ENCODE results near the gene RREB1. TPM values are rescaled to one million over a fixed set of nuclear protein-coding genes. Genes with fewer than 3 reads are reported as not detected.

The RREB1 gene
- total RNA-seq, 1 donor from 2014 or later: 15.9 TPM

DNA sequence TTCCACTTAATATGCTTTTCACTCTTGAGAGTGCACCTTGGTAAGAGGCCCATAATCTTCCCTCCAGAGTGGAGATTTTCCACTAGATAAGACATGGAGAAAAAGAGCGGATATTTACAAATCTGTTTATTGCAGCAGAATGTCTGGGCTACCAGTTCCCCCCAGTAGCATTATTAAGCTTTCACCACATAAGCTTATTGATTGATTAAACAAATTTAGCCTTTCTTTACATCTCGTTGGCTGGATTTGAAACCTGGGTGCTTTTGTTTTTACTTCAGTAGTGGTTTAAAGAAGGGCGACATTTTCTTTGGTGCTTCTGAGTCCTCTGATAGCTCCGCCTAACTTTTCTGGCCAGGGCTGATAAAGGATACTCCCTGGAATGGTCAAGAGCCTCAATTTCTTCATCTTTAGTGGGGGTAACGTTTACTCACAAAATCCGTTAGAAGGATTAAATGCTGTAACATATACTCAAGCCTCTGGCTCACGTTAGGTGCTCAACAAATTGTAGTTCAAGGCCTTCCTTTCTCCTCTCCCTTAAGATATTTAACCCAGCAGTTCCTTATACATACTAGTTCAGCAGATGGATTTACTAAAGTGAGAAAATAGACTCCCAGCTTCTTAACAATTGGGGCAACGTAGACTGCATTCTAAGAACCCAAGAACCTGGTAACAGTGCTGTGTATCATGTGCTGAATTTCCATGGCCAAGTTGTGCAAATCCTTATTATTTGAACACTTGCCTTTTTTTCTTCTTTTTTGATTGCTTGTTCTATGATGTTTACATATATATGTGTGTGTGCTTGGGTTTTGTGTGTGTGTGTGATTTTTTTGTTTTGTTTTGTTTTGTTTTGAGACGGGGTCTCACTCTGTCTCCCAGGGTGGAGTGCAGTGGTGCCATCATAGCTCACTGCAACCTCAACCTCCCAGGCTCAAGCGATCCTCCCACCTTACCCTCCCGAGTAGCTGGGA lies 91.4 kb downstream of the RREB1 start:
- no peak overlapping the region for H3K4me3 ChIP-seq (ENCODE audit: low read depth, low read length)
- TF ChIP-seq, protein P1, sequence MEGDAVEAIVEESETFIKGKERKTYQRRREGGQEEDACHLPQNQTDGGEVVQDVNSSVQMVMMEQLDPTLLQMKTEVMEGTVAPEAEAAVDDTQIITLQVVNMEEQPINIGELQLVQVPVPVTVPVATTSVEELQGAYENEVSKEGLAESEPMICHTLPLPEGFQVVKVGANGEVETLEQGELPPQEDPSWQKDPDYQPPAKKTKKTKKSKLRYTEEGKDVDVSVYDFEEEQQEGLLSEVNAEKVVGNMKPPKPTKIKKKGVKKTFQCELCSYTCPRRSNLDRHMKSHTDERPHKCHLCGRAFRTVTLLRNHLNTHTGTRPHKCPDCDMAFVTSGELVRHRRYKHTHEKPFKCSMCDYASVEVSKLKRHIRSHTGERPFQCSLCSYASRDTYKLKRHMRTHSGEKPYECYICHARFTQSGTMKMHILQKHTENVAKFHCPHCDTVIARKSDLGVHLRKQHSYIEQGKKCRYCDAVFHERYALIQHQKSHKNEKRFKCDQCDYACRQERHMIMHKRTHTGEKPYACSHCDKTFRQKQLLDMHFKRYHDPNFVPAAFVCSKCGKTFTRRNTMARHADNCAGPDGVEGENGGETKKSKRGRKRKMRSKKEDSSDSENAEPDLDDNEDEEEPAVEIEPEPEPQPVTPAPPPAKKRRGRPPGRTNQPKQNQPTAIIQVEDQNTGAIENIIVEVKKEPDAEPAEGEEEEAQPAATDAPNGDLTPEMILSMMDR (conservative IDR thresholded peaks at IDR 0.05; ENCODE audit: low read depth, low read length): no peak

DNA sequence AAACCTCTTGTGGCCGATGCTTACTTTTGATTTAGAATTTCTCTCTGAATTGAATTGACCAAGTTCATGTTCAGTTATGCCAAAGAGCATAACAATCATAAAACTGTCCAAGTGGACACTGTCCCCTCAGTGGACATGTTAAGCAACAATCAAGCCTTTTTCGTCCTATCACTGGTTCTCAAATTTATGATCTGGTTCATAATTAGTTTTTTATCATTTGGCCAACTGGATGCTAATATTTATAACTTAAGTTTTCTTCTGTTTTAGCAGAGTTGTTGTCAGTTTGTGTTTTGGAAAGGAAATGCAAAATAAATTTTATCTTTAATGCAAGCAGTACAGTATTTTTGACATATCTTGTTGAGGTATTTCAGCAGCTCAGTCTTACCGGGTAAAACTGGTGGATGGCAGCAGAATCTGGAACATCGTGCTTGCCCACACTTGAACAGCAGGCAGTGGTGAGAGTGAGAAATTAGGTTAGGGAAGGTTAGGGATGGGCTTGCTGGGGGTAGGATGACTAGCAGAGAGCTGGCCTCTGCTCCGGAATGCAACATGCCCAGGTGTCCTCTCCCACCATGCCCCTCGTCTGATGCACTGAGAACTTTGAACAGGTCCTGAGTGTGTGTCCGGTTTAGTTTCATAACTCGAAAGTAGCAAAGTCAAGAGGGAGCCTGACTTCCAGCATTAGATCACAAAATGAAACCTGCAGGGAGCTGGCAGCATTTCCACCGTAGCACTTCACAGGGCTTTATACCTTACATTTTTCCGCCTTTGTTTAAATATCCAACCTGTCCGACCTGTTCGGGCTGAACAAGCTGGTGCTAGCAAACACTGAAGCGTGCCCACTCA lies 93.1 kb downstream of the RREB1 start:
- TF ChIP-seq, protein P1 (conservative IDR thresholded peaks at IDR 0.05; ENCODE audit: low read depth, low read length): no peak
- DNase-seq (ENCODE audit: low read depth): no peak
- H3K4me3 ChIP-seq (ENCODE audit: low read depth, low read length): no peak overlapping the region

More for the DNA sequence above, 91.4 kb downstream of the RREB1 start:
- DNase-seq (ENCODE audit: low read depth): no peak

DNA sequence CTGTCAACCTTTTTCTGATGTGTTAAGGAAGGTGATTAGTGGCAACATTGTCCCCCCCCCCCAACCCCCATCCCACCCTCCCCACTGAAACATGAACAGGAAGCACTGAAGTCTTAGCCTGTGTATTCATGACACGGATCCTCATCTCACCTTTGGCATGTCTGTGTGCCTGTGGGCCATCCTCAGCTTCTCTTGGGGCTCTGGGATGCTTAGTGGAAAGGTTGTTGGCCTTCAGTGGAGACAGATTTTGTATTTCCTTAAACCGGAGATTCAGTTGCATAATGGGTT lies 93.6 kb downstream of the RREB1 start:
- DNase-seq (ENCODE audit: low read depth): no peak
- TF ChIP-seq, protein P1 (conservative IDR thresholded peaks at IDR 0.05; ENCODE audit: low read depth, low read length): no peak
- no peak overlapping the region for H3K4me3 ChIP-seq (ENCODE audit: low read depth, low read length)

DNA sequence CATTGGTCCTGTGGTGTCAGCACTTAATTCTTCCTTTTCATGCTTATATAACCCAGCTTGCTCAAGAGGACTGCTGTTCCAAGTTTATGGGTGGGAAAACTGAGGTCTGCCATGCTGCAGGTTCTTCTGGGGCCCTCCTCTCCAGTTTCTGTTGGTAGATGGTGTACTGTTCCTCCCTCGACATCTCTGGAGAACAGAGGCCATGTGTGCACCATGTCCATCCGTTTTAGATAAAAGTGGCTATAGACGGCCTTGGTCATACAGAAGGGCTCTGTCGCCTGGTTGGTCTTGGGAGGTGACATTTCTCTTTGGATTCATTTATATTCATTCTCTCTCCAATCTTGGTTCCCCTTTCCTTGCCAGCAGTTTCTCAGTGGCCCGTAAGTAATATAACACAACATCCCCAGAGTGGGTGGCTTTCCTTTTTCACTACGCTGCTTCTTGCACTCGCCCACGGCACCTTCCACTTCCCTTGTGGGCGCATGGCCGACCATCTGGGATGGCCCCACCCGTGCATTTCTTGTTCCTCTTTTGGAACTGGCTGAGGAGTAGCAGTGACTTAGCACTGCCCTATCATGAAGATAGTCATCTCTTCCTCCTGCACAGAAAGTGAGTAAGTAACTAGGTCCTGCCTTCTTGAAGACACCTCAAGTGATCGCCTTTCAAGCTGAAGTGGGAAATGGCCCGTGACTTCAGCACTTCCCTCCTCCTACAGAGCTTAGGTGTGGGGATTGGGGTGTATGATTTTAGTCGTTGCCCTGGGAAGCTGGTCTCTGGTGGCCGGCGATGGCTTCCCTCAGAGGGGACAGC lies 94.2 kb downstream of the RREB1 start:
- no peak overlapping the region for H3K4me3 ChIP-seq (ENCODE audit: low read depth, low read length)
- TF ChIP-seq, protein P1 (conservative IDR thresholded peaks at IDR 0.05; ENCODE audit: low read depth, low read length): no peak
- no peak for DNase-seq (ENCODE audit: low read depth)

DNA sequence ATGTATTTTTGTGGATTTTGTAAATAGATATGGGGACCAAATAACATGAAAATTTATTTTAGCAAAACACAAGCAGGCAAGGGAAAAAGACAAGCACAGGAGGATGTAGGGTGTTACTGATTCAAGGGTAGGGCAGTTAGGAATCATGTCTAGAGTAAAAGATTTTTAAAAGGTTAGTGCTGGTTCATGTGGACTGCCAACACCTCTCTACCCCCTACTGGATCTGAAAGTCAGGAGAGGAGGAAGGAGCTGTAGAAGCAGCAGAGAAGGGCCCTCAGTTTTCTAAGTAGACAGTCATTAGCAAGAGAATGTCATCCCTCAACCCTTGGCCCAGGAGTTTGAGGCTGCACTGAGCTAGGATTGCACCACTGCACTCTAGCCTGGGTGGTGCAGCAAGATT lies 95.2 kb downstream of the RREB1 start:
- TF ChIP-seq, protein P1 (conservative IDR thresholded peaks at IDR 0.05; ENCODE audit: low read depth, low read length): no peak
- no peak overlapping the region for H3K4me3 ChIP-seq (ENCODE audit: low read depth, low read length)
- no peak for DNase-seq (ENCODE audit: low read depth)

DNA sequence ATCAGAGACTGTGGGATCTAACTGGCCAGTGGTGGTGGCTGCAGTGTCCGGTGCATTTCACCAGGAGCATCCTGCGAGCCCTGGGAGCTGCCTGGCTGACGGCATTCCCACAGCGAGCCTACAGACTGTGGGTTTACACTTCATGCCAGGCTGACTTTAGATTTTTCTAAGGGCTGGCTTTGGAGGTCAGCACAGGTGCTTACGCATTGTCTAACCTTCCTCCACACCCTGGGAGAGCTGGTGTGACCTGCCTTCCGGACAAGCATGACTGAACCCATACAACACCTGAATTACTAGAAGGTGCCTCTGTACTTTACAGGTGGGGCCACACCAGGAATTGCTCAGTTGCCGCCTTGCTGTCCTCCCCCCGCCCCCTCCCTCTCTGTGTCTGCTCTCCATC lies 96.2 kb downstream of the RREB1 start:
- TF ChIP-seq, protein P1 (conservative IDR thresholded peaks at IDR 0.05; ENCODE audit: low read depth, low read length): no peak
- no peak overlapping the region for H3K4me3 ChIP-seq (ENCODE audit: low read depth, low read length)
- no peak for DNase-seq (ENCODE audit: low read depth)
